Right lobe of liver (tissue), 6 donors: ENCODE data around the gene MTAP. TPM values are rescaled to one million over a fixed set of nuclear protein-coding genes. Genes with fewer than 3 reads are reported as not detected.

ENCODE experiments used
- ATAC-seq, 4 donors: fragments of 200-7000 bp; cut with Tn5 transposase; one replicate each; pipeline ENCODE4 v1.9.1; 2020; ENCODE audit warnings: mild to moderate bottlenecking in 4 of 4, moderate library complexity in 4 of 4
- DNase-seq, 3 donors: peaks; one replicate each; pipeline ENCODE4 v3.0.0-alpha.2; 2020
- H3K27ac ChIP-seq, 3 donors: fragments of 200-600 bp; one replicate each; pipeline ENCODE4 v1.8.0; 2022
- H3K27me3 ChIP-seq, 2 donors: fragments of 200-600 bp; one replicate each; pipeline ENCODE4 v1.8.0; 2022
- H3K36me3 ChIP-seq, 4 donors: fragments of 200-600 bp; sonication (generic) in 1 of 4; one replicate each; pipeline versions ENCODE4 v1.5.1 to v1.8.0; 2017 to 2022; ENCODE audit warnings: control low read depth in 1 of 4
- H3K4me1 ChIP-seq, 4 donors: fragments of 200-600 bp; sonication (generic) in 1 of 4; one replicate each; pipeline versions ENCODE4 v1.5.1 to v1.8.0; 2017 to 2022; ENCODE audit warnings: control low read depth in 1 of 4
- H3K4me3 ChIP-seq, 3 donors: fragments of 200-600 bp; one replicate each; pipeline ENCODE4 v1.8.0; 2022
- H3K9me3 ChIP-seq, 4 donors: fragments of 200-600 bp; sonication (generic) in 1 of 4; one replicate each; pipeline versions ENCODE4 v1.5.1 to v1.8.0; 2017 to 2022; ENCODE audit warnings: control low read depth in 1 of 4
- POLR2A ChIP-seq: fragments of 450-650 bp; IDR thresholded peaks from one replicate; pipeline ENCODE4 v1.6.1; 2017; ENCODE audit warnings: antibody characterized with exemption, mild to moderate bottlenecking
- WGBS: methylation state at CpG from one replicate; pipeline ENCODE4 v1.1.6; 2018; ENCODE audit warnings: low coverage, low lambda C conversion rate; ENCODE audit not compliant: insufficient coverage; ENCODE audit errors: missing lambda C conversion rate; 5-methylcytosine and 5-hydroxymethylcytosine counted together
- intact Hi-C, 2 donors: fragments of 100-400 bp; cut with DNase I; formaldehyde crosslinking; loops; one replicate each; pipeline versions ENCODE4 v1.11.2 to v1.14.1; 2022
- total RNA-seq, 6 experiments: library from RNA; depleted of rRNA in 2 of 6; stranded (reverse); fragments of >200 nt in 2 of 6; fragmentation: NEBNext Ultra II Directional in 3 of 6; extraction: Animal tissue kit (Norgen Biotek cat#: 25700) in 3 of 6; gene quantifications; one replicate each; pipeline versions ENCODE4 v1.1.0 to v1.2.4, GENCODE V29; 2016 to 2023
- TF ChIP-seq, protein P1 (sequence below), 4 donors: fragments of 200-600 bp in 3 of 4; fragments of 450-650 bp in 1 of 4; IDR thresholded peaks; one replicate each; pipeline versions ENCODE4 v1.5.1 to v1.8.0; 2016 to 2022; ENCODE audit warnings: antibody characterized with exemption in 4 of 4, mild to moderate bottlenecking in 2 of 4
- donor health status: DM: no; HTN: yes; CAD: no.
- donor health status: DM: no; HTN: no; CAD: no.
- donor health status: DM: no; HTN: no; CAD: no.
- donor health status: DM: no; HTN: yes; CAD: no.
- donor health status: DM: no; HTN: yes; CAD: no.

Gene MTAP
- total RNA-seq, 6 experiments from 2014 or later: 18.1 to 23.7 (median 20.5) TPM

DNA sequence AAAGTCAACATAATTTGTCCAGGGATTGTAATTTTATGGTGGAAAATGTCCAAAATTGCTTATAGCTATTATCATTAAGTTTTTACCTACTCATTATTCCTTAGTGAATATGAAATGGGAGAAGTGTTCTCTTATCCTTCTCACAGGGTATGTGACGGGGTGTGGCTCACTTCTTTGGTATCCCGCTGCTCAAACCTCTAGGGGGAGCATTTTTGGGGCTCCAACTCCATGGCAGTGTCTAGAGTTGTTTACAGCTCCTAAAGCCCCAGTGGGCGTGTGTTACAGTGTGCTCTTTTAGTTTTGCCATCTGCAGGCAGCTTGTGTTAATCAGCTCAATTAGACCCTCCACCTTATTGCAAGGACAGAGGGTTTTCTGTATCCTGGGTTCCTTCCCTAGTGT is 102.3 kb downstream of the MTAP start:
- TF ChIP-seq POLR2A: no peak
- TF ChIP-seq, protein P1, sequence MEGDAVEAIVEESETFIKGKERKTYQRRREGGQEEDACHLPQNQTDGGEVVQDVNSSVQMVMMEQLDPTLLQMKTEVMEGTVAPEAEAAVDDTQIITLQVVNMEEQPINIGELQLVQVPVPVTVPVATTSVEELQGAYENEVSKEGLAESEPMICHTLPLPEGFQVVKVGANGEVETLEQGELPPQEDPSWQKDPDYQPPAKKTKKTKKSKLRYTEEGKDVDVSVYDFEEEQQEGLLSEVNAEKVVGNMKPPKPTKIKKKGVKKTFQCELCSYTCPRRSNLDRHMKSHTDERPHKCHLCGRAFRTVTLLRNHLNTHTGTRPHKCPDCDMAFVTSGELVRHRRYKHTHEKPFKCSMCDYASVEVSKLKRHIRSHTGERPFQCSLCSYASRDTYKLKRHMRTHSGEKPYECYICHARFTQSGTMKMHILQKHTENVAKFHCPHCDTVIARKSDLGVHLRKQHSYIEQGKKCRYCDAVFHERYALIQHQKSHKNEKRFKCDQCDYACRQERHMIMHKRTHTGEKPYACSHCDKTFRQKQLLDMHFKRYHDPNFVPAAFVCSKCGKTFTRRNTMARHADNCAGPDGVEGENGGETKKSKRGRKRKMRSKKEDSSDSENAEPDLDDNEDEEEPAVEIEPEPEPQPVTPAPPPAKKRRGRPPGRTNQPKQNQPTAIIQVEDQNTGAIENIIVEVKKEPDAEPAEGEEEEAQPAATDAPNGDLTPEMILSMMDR (IDR thresholded peaks at IDR 0.05): no peak
- Histone ChIP-seq H3K27ac (no peak overlapping the region), H3K4me1 (no peaks in the 10 kb centered on the region), H3K4me3 (no peak overlapping the region), H3K36me3 (no peaks in the 10 kb centered on the region), H3K9me3 (no peaks in the 10 kb centered on the region), H3K27me3 (no peaks in the 10 kb centered on the region)
- 80% methylated on average over 3 of the region's 3 CpGs for WGBS
- no peak for ATAC-seq
- intact Hi-C loops: no loop called here
- no peak for DNase-seq

DNA sequence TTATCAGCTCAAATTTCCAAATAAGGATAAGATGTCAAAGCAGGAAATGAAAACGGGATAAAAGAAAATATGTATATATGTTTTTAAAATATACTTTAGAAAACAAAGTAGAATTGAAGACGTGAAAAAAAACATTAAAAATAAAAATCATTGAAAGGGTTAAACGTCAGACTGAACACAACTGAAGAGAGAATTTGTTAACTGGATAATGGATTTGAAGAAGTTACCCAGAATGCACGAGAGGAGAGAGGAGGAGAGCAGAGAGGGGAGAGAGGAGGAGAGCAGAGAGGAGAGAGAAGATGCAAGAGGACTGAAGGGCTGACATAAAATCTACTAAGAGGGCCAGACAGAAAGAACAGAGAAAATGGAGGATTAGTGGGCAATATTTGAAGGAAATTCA is 103.8 kb downstream of the MTAP start:
- no peaks in the 10 kb centered on the region for H3K9me3 ChIP-seq
- H3K4me1 ChIP-seq: no peaks in the 10 kb centered on the region
- H3K27me3 ChIP-seq: no peaks in the 10 kb centered on the region
- intact Hi-C loops: no loop called here
- no peak overlapping the region for H3K4me3 ChIP-seq
- TF ChIP-seq, protein P1 (IDR thresholded peaks at IDR 0.05): no peak
- no peak for TF ChIP-seq POLR2A
- ATAC-seq: no peak
- 89% methylated on average over 4 of the region's 4 CpGs for WGBS
- no peaks in the 10 kb centered on the region for H3K36me3 ChIP-seq
- DNase-seq: no peak
- no peak overlapping the region for H3K27ac ChIP-seq

DNA sequence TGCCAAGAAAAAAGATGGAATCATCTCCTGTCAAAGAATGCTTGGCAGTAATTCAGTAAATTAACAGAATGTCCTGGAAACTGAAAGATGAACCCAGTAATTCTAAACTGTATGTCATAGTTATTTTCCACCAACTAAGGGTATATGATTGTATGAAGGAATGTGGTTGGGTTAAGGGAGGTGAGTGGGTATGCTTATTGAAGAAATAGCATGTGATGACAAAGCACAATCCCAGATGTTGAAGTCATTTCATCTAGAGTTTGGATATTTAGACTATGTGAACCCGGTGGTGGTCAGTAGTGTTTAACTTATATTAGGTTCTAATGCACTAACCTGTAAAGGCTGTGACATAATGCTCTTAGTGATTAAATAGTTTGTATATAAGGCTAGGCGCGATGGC is 104.4 kb downstream of the MTAP start:
- no peaks in the 10 kb centered on the region for H3K9me3 ChIP-seq
- 95% methylated on average over 3 of the region's 3 CpGs for WGBS
- TF ChIP-seq POLR2A: no peak
- TF ChIP-seq, protein P1 (IDR thresholded peaks at IDR 0.05): no peak
- ATAC-seq (no peak), DNase-seq (no peak)
- H3K4me3 ChIP-seq: no peak overlapping the region
- no peaks in the 10 kb centered on the region for H3K4me1 ChIP-seq
- intact Hi-C loops: no loop called here
- H3K36me3 ChIP-seq: no peaks in the 10 kb centered on the region
- H3K27ac ChIP-seq: no peak overlapping the region
- no peaks in the 10 kb centered on the region for H3K27me3 ChIP-seq

DNA sequence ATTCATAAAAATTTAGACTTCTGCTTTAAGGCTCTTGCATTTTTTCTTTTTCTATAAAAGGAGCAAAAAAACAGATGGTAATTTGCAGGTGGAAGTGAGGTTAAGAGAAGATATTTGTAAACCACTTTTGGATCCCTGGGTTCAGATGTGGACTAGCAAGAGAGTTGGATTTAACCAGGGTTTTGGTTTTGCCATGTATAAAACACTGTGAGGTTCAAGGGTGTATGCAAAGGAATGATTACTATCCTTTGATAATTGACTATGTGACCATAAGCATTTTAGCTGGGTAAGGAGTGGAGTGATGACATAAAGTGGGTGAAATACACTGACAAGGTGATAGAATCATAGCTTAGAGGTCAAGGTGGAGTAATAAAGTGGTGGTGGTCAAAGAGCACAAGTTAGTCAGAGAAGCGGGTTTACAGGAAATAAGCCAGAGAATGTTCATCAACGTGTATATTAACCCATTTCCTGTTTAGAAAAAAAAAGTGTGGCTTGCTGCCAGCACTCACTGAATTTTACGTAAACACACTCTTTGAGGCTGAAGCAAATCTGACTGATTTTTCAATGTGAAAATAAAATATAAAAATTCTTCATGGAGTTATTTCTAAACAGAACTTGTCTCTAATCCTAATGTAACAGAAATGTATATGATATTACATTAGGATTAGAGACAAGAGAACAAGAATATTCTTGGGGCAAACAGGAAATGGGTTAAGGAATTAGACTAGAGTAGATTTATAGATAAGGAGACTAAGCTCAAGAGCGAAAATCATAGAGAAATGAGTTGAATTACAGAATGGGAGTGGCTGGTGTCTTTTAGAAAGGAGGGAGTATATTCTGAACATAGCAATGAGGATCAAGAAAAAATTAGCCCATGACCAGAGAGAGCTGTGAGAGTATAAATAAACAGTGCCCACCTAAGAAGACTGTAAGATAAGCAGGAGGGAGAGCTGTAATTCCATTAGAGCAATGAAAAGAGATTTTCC is 117.2 kb downstream of the MTAP start:
- Histone ChIP-seq H3K27ac (no peak overlapping the region), H3K4me1 (no peaks in the 10 kb centered on the region), H3K9me3 (no peaks in the 10 kb centered on the region), H3K27me3 (no peaks in the 10 kb centered on the region), H3K4me3 (no peak overlapping the region), H3K36me3 (no peaks in the 10 kb centered on the region)
- WGBS: 28% methylated on average over 4 of the region's 4 CpGs
- TF ChIP-seq, protein P1 (IDR thresholded peaks at IDR 0.05): no peak
- peak in 3 of 4 donors; percentile 40 to 81 (median 43) for ATAC-seq
- no peak for DNase-seq
- intact Hi-C loops: no loop called here
